ENCODE measurements around the gene SLC22A8. TPM values are rescaled to one million over a fixed set of nuclear protein-coding genes. Genes with fewer than 3 reads are reported as not detected.

SLC22A8 gene
- total RNA-seq, 1 experiment from 2014 or later, result not detected

GRCh38 chr11:63023841-63024648, 8.4 kb upstream of the SLC22A8 start:
- Histone ChIP-seq H3K9me3 (ENCODE audit: low read depth, low read length, poor library complexity, severe bottlenecking) (no peaks in the 10 kb centered on the region), H3K4me1 (ENCODE audit: insufficient read depth, low read length, poor library complexity, severe bottlenecking) (peaks cover 4% of the 10 kb centered on the region), H3K36me3 (ENCODE audit: insufficient read depth, low read length, poor library complexity, severe bottlenecking) (no peaks in the 10 kb centered on the region), H3K27ac (ENCODE audit: low read depth, low read length, poor library complexity, severe bottlenecking) (no peak overlapping the region), H3K4me3 (ENCODE audit: low read depth, low read length, poor library complexity, severe bottlenecking) (no peak overlapping the region), H3K27me3 (replicated peaks; ENCODE audit: insufficient read depth, low read depth, low read length, poor library complexity) (no peaks in the 10 kb centered on the region)
- intact Hi-C loops (cut with micrococcal nuclease; ENCODE audit: unreplicated experiment), result loop anchor here (1.0 to 10.0 kb wide), 3 partner anchors 118 to 629 kb away; no protein-coding TSS in a partner anchor
- CTCF ChIA-PET, result interaction anchor here (0.6 to 5.6 kb wide), 8 partner anchors 49 to 130 kb away, joined by 3 to 101 read pairs (median 4); no protein-coding TSS in a partner anchor
- BruUV-seq (replicated peaks), result no TSS peak
- POLR2A ChIA-PET (ENCODE audit: low non-redundant PET), result no interaction called here
- no peak for TF ChIP-seq EZH2 (IDR thresholded peaks at IDR 0.05; ENCODE audit: borderline replicate concordance, low read depth, low read length, poor library complexity, severe bottlenecking)
- peak; percentile 100 for TF ChIP-seq CTCF (conservative IDR thresholded peaks at IDR 0.05; ENCODE audit: low read depth, low read length)
- DNase-seq (ENCODE audit: low spot score), result peak; percentile 91

- H3K9me3 ChIP-seq (ENCODE audit: low read depth, low read length, poor library complexity, severe bottlenecking), result no peaks in the 10 kb centered on the region
- no TSS peak for BruUV-seq (replicated peaks)
- H3K27ac ChIP-seq (ENCODE audit: low read depth, low read length, poor library complexity, severe bottlenecking), result no peak overlapping the region
- no peaks in the 10 kb centered on the region for H3K36me3 ChIP-seq (ENCODE audit: insufficient read depth, low read length, poor library complexity, severe bottlenecking)
- TF ChIP-seq CTCF (conservative IDR thresholded peaks at IDR 0.05; ENCODE audit: low read depth, low read length), result no peak
- TF ChIP-seq EZH2 (IDR thresholded peaks at IDR 0.05; ENCODE audit: borderline replicate concordance, low read depth, low read length, poor library complexity, severe bottlenecking), result no peak
- H3K4me3 ChIP-seq (ENCODE audit: low read depth, low read length, poor library complexity, severe bottlenecking), result no peak overlapping the region
- ChIA-PET CTCF (interaction anchor here (0.6 to 5.6 kb wide), 9 partner anchors 48 to 388 kb away, joined by 3 to 101 read pairs (median 3); no protein-coding TSS in a partner anchor), POLR2A (ENCODE audit: low non-redundant PET) (no interaction called here)
- intact Hi-C loops (cut with micrococcal nuclease; ENCODE audit: unreplicated experiment), result loop anchor here (5.0 to 10.0 kb wide), 2 partner anchors 291 to 629 kb away; no protein-coding TSS in a partner anchor
- no peaks in the 10 kb centered on the region for H3K27me3 ChIP-seq (replicated peaks; ENCODE audit: insufficient read depth, low read depth, low read length, poor library complexity)
- DNase-seq (ENCODE audit: low spot score), result no peak
- H3K4me1 ChIP-seq (ENCODE audit: insufficient read depth, low read length, poor library complexity, severe bottlenecking), result peaks cover 4% of the 10 kb centered on the region
Measured at GRCh38 chr11:63023222-63023814, 7.7 kb upstream of the SLC22A8 start.

- ChIA-PET POLR2A (ENCODE audit: low non-redundant PET) (no interaction called here), CTCF (interaction anchor here (0.5 to 5.6 kb wide), 10 partner anchors 11 to 389 kb away, joined by 3 to 101 read pairs (median 3); no protein-coding TSS in a partner anchor)
- no peaks in the 10 kb centered on the region for H3K36me3 ChIP-seq (ENCODE audit: insufficient read depth, low read length, poor library complexity, severe bottlenecking)
- BruUV-seq (replicated peaks), result no TSS peak
- peaks cover 10% of the 10 kb centered on the region for H3K4me1 ChIP-seq (ENCODE audit: insufficient read depth, low read length, poor library complexity, severe bottlenecking)
- no peak for TF ChIP-seq EZH2 (IDR thresholded peaks at IDR 0.05; ENCODE audit: borderline replicate concordance, low read depth, low read length, poor library complexity, severe bottlenecking)
- no peak for TF ChIP-seq CTCF (conservative IDR thresholded peaks at IDR 0.05; ENCODE audit: low read depth, low read length)
- no peak overlapping the region for H3K27ac ChIP-seq (ENCODE audit: low read depth, low read length, poor library complexity, severe bottlenecking)
- no peaks in the 10 kb centered on the region for H3K27me3 ChIP-seq (replicated peaks; ENCODE audit: insufficient read depth, low read depth, low read length, poor library complexity)
- intact Hi-C loops (cut with micrococcal nuclease; ENCODE audit: unreplicated experiment), result loop anchor here (5.0 to 10.0 kb wide), 2 partner anchors 290 to 628 kb away; no protein-coding TSS in a partner anchor
- DNase-seq (ENCODE audit: low spot score), result no peak
- no peaks in the 10 kb centered on the region for H3K9me3 ChIP-seq (ENCODE audit: low read depth, low read length, poor library complexity, severe bottlenecking)
- no peak overlapping the region for H3K4me3 ChIP-seq (ENCODE audit: low read depth, low read length, poor library complexity, severe bottlenecking)
Measured at GRCh38 chr11:63022441-63022840, 6.8 kb upstream of the SLC22A8 start.

All from A673 (cell line).